HG02759 (cell line): Measurements from ENCODE around the gene ATP5F1A.
A peak's percentile ranks its signal among the peaks of the same experiment; 100 is the strongest.
"Not testable (repeated sequence)": the region's sequence is repeated elsewhere in the genome, so short reads cannot be mapped to it uniquely, and the experiment has no call there.

Source experiments
- ATAC-seq: cut with Tn5 transposase; IDR thresholded peaks from one replicate; pipeline ENCODE4 v1.9.1; 2021; ENCODE audit warnings: mild to moderate bottlenecking, moderate library complexity; ENCODE audit not compliant: unreplicated experiment

ATP5F1A gene

GRCh38 chr18:46097801-46098615 is at the start of gene ATP5F1A:
ATP5F1A (minus strand) TSS chr18:46098296; CDS start chr18:46098231, 65 bp downstream.
- peak; percentile 87 for ATAC-seq

GRCh38 chr18:46141199-46141598 is 43.1 kb upstream of the ATP5F1A start:
- no peak for ATAC-seq

DNA sequence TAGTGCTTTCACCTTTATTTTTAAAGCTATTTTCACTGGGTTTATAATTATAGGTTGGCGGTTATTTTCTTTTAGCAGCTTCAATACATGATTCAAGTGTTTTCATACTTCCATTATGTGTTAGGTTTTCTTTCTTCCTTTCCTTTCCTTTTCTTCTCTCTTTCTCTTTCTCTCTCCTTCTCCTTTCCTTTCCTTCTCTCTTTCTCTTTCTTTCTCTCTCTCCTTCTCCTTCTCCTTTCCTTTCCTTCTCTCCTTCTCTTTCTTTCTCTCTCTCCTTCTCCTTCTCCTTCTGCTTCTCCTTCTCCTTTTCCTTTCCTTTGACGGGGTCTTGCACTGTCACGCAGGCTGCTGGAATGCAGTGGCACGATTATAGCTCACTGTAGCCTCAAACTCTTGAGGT is 42.1 kb upstream of the ATP5F1A start:
- ATAC-seq = no peak

DNA sequence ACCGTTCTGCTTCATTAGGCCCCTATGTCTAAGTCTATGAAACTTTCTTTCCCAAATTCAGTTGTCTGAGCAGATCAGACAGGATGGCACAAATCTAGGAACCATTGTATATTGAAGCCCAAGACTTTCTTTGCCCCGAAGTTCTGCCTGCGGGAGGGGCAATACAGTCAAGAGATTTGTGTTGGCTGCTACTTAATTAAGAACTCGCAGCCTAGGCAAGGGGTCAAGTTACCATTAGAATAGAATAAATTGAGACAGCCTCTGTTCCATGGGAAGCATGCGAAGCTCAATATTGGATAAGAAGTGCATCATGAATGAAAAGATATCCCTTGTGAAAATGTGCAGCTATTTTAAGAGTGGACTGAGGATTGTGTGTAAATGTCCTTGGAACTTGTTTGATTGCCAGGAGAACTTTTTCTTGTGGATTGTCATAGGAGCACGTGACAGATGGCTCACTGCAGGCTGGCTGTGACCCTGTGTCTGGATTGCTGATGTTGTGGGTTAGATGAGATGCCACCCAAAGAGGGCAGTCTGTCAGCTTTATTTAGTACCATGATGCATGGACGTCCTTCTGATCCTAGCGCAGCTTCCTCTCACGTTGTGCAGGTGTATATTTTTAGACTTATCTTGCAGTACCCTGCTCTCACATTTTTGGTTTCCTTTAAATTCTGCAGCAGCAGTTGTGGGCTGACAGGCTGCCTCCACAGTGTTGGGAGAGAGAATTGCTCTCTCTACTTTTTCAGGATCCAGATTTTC is 37.0 kb upstream of the ATP5F1A start:
- no peak for ATAC-seq

GRCh38 chr18:46133534-46133933 is 35.4 kb upstream of the ATP5F1A start:
- ATAC-seq = no peak

GRCh38 chr18:46130549-46130948 is 32.5 kb upstream of the ATP5F1A start:
- ATAC-seq = not testable (repeated sequence)

- ATAC-seq = no peak
Measured at GRCh38 chr18:46130061-46130460, 32.0 kb upstream of the ATP5F1A start.

- ATAC-seq = not testable (repeated sequence)
Measured at GRCh38 chr18:46126625-46127024, 28.5 kb upstream of the ATP5F1A start.

GRCh38 chr18:46113751-46114150 is 15.7 kb upstream of the ATP5F1A start:
- no peak for ATAC-seq

DNA sequence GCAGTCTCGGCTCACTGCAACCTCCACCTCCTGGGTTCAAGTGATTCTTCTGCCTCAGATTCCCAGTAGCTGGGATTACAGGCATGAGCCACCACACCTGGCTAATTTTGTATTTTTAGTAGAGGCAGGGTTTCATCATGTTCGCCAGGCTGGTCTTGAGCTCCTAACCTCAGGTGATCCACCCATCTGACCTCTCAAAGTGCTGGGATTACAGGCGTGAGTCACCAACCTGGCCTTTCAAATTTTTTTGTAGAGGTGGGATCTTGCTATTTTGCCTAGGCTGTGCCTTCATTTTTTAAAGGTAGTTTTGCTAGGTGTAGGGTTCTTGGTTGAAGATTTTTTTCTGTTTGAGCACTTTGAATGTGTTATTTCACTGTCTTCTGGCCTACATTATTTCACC is 12.3 kb upstream of the ATP5F1A start:
- no peak for ATAC-seq

- ATAC-seq = no peak
Measured at GRCh38 chr18:46109386-46109785, 11.3 kb upstream of the ATP5F1A start.

DNA sequence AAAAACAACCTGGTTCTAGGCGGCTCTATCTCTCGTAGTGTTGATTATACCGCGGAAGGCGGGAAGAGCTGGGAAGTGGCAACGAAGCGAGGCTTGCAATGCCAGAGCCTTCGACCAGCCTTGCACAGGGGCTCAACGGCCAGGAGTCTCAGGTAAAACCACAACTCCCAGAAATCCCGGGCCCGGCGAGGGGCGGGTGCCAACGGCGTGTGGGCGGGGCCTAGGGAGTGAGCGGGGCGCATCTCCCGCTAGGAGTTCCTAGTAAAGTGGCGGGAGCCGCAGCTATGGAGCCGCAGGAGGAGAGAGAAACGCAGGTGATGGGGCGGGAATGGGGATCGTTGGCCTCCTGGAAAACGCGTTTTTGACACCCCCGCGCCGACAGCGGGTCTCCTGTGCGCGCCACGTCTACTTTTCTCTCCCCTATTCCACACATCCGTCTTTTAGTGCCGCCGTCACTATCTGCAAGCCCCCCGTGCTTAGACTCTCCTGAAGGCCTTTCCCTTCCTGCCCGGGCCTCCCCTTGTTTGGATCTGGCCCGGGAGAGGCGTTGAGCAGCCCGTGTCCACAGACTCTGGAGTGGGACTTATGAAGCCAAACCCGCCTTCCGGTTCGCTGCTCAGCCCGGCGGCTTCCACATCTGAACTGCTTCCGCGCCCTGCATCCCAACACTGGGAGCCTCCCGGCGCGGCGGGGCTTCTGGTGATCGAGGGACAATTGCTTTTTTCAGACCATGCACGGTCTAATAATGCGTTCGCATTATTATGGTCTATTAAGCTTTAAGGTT is 6.2 kb upstream of the ATP5F1A start, which contains the start of gene HAUS1:
HAUS1 (plus strand) TSS at position 258 of the 784 bp plus-strand sequence; CDS start at position 285, 27 bp downstream.
- peak; percentile 95 for ATAC-seq

GRCh38 chr18:46099463-46099862 is 1.4 kb upstream of the ATP5F1A start:
- ATAC-seq = no peak

GRCh38 chr18:46098616-46098933 is 479 bp upstream of the ATP5F1A start:
- ATAC-seq = no peak

GRCh38 chr18:46097431-46097800 is 680 bp downstream of the ATP5F1A start:
- ATAC-seq = peak; percentile 24

GRCh38 chr18:46096651-46097300 is 1.3 kb downstream of the ATP5F1A start:
- ATAC-seq = no peak

DNA sequence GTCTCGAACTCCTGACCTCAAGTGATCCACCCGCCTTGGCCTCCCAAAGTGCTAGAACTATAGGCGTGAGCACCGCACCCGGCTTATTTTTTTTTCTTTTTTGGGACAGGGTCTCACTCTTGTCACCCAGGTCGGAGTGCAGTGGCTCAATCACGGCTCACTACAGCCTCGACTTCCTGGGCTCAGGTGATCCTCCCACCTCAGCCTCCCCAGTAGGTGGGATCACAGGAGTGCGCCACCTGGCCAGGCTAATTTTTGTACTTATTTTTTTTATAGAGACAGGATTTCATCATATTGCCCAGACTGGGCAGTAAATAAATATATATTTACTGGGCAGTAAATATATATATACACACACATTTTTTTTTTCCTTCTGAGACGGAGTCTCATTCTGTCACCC is 2.6 kb downstream of the ATP5F1A start:
- ATAC-seq = no peak

GRCh38 chr18:46088501-46088900 is 9.6 kb downstream of the ATP5F1A start:
- not testable (repeated sequence) for ATAC-seq

- no peak for ATAC-seq
Measured at GRCh38 chr18:46084431-46084830, 13.7 kb downstream of the ATP5F1A start.

DNA sequence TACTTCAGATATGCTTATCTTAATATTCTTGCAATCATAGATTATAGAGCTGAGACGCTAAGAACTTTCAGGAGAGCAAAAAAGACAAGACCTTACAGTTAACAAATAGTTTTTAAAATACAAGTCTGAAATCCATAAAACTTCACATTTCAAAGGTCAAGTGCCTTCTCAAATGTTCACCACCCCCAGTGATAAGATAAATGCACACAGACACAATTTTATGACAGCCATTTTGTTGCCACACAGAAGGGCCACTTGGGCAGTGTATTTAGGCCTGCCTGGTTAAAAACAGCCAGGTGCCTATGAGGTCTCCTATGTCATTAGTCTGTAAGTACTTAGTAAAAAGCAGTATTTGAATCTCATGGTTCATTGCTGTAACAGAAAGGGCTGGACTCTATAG is 17.9 kb downstream of the ATP5F1A start:
- ATAC-seq = no peak

- no peak for ATAC-seq
Measured at GRCh38 chr18:46079336-46079735, 18.8 kb downstream of the ATP5F1A start.
